BLaER1 treated with 17β-estradiol and CSF1 and Interleukin-3, amounts not matched to agents 10 nM and 100 nM (cell line): ENCODE measurements around the gene HOXA5.

Source experiments
- H3K27ac ChIP-seq, 11 experiments: shearing (Covaris generic); formaldehyde crosslinking; 2 replicates each; pipeline ENCODE4 v1.8.1; 2022
- H3K27me3 ChIP-seq, 11 experiments: shearing (Covaris generic); formaldehyde crosslinking; 2 replicates each; pipeline ENCODE4 v1.8.1; 2022
- H3K36me3 ChIP-seq, 11 experiments: shearing (Covaris generic); formaldehyde crosslinking; 2 replicates each; pipeline ENCODE4 v1.8.1; 2022
- H3K4me1 ChIP-seq, 10 experiments: shearing (Covaris generic); formaldehyde crosslinking; 2 replicates each; pipeline ENCODE4 v1.8.1; 2022
- H3K4me2 ChIP-seq, 11 experiments: shearing (Covaris generic); formaldehyde crosslinking; 2 replicates each; pipeline ENCODE4 v1.8.1; 2022
- H3K4me3 ChIP-seq, 10 experiments: shearing (Covaris generic); formaldehyde crosslinking; 2 replicates each; pipeline ENCODE4 v1.8.1; 2022
- H3K9ac ChIP-seq, 11 experiments: shearing (Covaris generic); formaldehyde crosslinking; 2 replicates each; pipeline ENCODE4 v1.8.1; 2022
- H3K9me3 ChIP-seq, 11 experiments: shearing (Covaris generic); formaldehyde crosslinking; replicated peaks in 1 of 11; 2 replicates each; pipeline ENCODE4 v1.8.1; 2022
- H4K20me1 ChIP-seq, 11 experiments: shearing (Covaris generic); formaldehyde crosslinking; 2 replicates each; pipeline ENCODE4 v1.8.1; 2022
- Cebpa-rat ChIP-seq, 11 experiments: shearing (Covaris generic); IDR thresholded peaks; 2 replicates each; pipeline ENCODE4 v1.8.1; 2022

HOXA5 gene

GRCh38 chr7:27139334-27140125 is 4.0 kb downstream of the HOXA5 start:
- peaks cover 23 to 34% (median 31%) of the 10 kb centered on the region in 10 experiments for H3K4me1 ChIP-seq
- H3K27me3 ChIP-seq = peaks cover 31 to 68% (median 50%) of the 10 kb centered on the region in 11 experiments
- no peak overlapping the region for H3K4me2 ChIP-seq
- peaks cover 31 to 55% (median 37%) of the 10 kb centered on the region in 11 experiments for H3K9me3 ChIP-seq
- TF ChIP-seq Cebpa-rat (IDR thresholded peaks at IDR 0.05) = no peak
- H3K4me3 ChIP-seq = no peak overlapping the region
- no peaks in the 10 kb centered on the region for H4K20me1 ChIP-seq
- H3K36me3 ChIP-seq = peaks cover 0 to 7% (median 0%) of the 10 kb centered on the region in 11 experiments; a peak in 2 of 22 replicates
- H3K9ac ChIP-seq = no peak overlapping the region
- no peak overlapping the region for H3K27ac ChIP-seq

GRCh38 chr7:27138985-27139333 is 4.5 kb downstream of the HOXA5 start:
- H3K4me1 ChIP-seq = peaks cover 23 to 40% (median 32%) of the 10 kb centered on the region in 10 experiments
- peaks cover 0 to 4% (median 0%) of the 10 kb centered on the region in 11 experiments; a peak in 1 of 22 replicates for H3K36me3 ChIP-seq
- H4K20me1 ChIP-seq = no peaks in the 10 kb centered on the region
- H3K9ac ChIP-seq = no peak overlapping the region
- no peak for TF ChIP-seq Cebpa-rat (IDR thresholded peaks at IDR 0.05)
- no peak overlapping the region for H3K4me2 ChIP-seq
- no peak overlapping the region for H3K27ac ChIP-seq
- peaks cover 26 to 63% (median 44%) of the 10 kb centered on the region in 11 experiments for H3K27me3 ChIP-seq
- H3K9me3 ChIP-seq = peaks cover 25 to 50% (median 31%) of the 10 kb centered on the region in 11 experiments
- H3K4me3 ChIP-seq = no peak overlapping the region

GRCh38 chr7:27138472-27138871 is 5.0 kb downstream of the HOXA5 start:
- Histone ChIP-seq H3K36me3 (no peaks in the 10 kb centered on the region), H3K9ac (no peak overlapping the region), H3K4me2 (no peak overlapping the region), H3K27ac (no peak overlapping the region), H3K27me3 (peaks cover 21 to 58% (median 39%) of the 10 kb centered on the region in 11 experiments), H4K20me1 (no peaks in the 10 kb centered on the region), H3K9me3 (peaks cover 20 to 48% (median 31%) of the 10 kb centered on the region in 11 experiments), H3K4me3 (no peak overlapping the region), H3K4me1 (peaks cover 23 to 40% (median 32%) of the 10 kb centered on the region in 10 experiments)
- TF ChIP-seq Cebpa-rat (IDR thresholded peaks at IDR 0.05) = no peak

GRCh38 chr7:27137640-27138315 is 5.7 kb downstream of the HOXA5 start:
- no peak for TF ChIP-seq Cebpa-rat (IDR thresholded peaks at IDR 0.05)
- H4K20me1 ChIP-seq = no peaks in the 10 kb centered on the region
- H3K4me2 ChIP-seq = peak overlapping the region; percentile 33 to 86 (median 52); a peak in 19 of 22 replicates
- H3K4me3 ChIP-seq = no peak overlapping the region
- H3K36me3 ChIP-seq = no peaks in the 10 kb centered on the region
- H3K27ac ChIP-seq = no peak overlapping the region
- peaks cover 13 to 41% (median 27%) of the 10 kb centered on the region in 11 experiments for H3K9me3 ChIP-seq
- peaks cover 14 to 51% (median 32%) of the 10 kb centered on the region in 11 experiments for H3K27me3 ChIP-seq
- peaks cover 23 to 40% (median 32%) of the 10 kb centered on the region in 10 experiments for H3K4me1 ChIP-seq
- H3K9ac ChIP-seq = no peak overlapping the region

- TF ChIP-seq Cebpa-rat (IDR thresholded peaks at IDR 0.05) = no peak
- Histone ChIP-seq H3K9ac (no peak overlapping the region), H3K36me3 (no peaks in the 10 kb centered on the region; a peak in 1 of 22 replicates), H3K4me2 (peak overlapping the region; percentile 15 to 86 (median 45); a peak in 16 of 22 replicates), H4K20me1 (no peaks in the 10 kb centered on the region), H3K27me3 (peaks cover 0 to 26% (median 15%) of the 10 kb centered on the region in 11 experiments; a peak in 16 of 22 replicates), H3K27ac (no peak overlapping the region), H3K9me3 (peaks cover 20 to 44% (median 36%) of the 10 kb centered on the region in 11 experiments), H3K4me1 (peaks cover 23 to 40% (median 32%) of the 10 kb centered on the region in 10 experiments), H3K4me3 (no peak overlapping the region)
Observed at GRCh38 chr7:27134392-27134791, 9.1 kb downstream of the HOXA5 start.

- TF ChIP-seq Cebpa-rat (IDR thresholded peaks at IDR 0.05) = no peak
- peak overlapping the region in 3 of 11 experiments; percentile 50 to 86 (median 69); a peak in 1 of 22 replicates for H3K4me2 ChIP-seq
- peaks cover 0 to 26% (median 15%) of the 10 kb centered on the region in 11 experiments; a peak in 16 of 22 replicates for H3K27me3 ChIP-seq
- no peak overlapping the region for H3K9ac ChIP-seq
- no peaks in the 10 kb centered on the region; a peak in 1 of 22 replicates for H3K36me3 ChIP-seq
- H3K9me3 ChIP-seq = peaks cover 21 to 44% (median 35%) of the 10 kb centered on the region in 11 experiments
- no peaks in the 10 kb centered on the region for H4K20me1 ChIP-seq
- peaks cover 23 to 40% (median 32%) of the 10 kb centered on the region in 10 experiments for H3K4me1 ChIP-seq
- H3K27ac ChIP-seq = no peak overlapping the region
- no peak overlapping the region for H3K4me3 ChIP-seq
Observed at GRCh38 chr7:27133409-27134231, 9.9 kb downstream of the HOXA5 start.

GRCh38 chr7:27132978-27133377 is 10.5 kb downstream of the HOXA5 start:
- TF ChIP-seq Cebpa-rat (IDR thresholded peaks at IDR 0.05) = no peak
- no peak overlapping the region for H3K4me3 ChIP-seq
- H3K4me2 ChIP-seq = no peak overlapping the region
- no peaks in the 10 kb centered on the region for H4K20me1 ChIP-seq
- H3K9ac ChIP-seq = no peak overlapping the region
- no peak overlapping the region for H3K27ac ChIP-seq
- peaks cover 23 to 40% (median 32%) of the 10 kb centered on the region in 10 experiments for H3K4me1 ChIP-seq
- H3K9me3 ChIP-seq = peaks cover 21 to 44% (median 35%) of the 10 kb centered on the region in 11 experiments
- H3K36me3 ChIP-seq = no peaks in the 10 kb centered on the region; a peak in 1 of 22 replicates
- peaks cover 0 to 24% (median 14%) of the 10 kb centered on the region in 11 experiments; a peak in 16 of 22 replicates for H3K27me3 ChIP-seq

- Histone ChIP-seq H3K4me1 (peaks cover 17 to 33% (median 25%) of the 10 kb centered on the region in 10 experiments), H3K9ac (no peak overlapping the region), H3K4me3 (no peak overlapping the region), H3K27ac (no peak overlapping the region), H3K36me3 (no peaks in the 10 kb centered on the region; a peak in 1 of 22 replicates), H3K27me3 (peaks cover 0 to 17% (median 13%) of the 10 kb centered on the region in 11 experiments; a peak in 15 of 22 replicates), H3K9me3 (peaks cover 21 to 44% (median 35%) of the 10 kb centered on the region in 11 experiments), H3K4me2 (no peak overlapping the region), H4K20me1 (no peaks in the 10 kb centered on the region)
- TF ChIP-seq Cebpa-rat (IDR thresholded peaks at IDR 0.05) = no peak
Observed at GRCh38 chr7:27132214-27132613, 11.3 kb downstream of the HOXA5 start.
